Spleen (tissue), 11 donors: ENCODE results near the gene COL5A1. TPM values are rescaled to one million over a fixed set of nuclear protein-coding genes. Genes with fewer than 3 reads are reported as not detected.
A peak's percentile ranks its signal among the peaks of the same experiment; 100 is the strongest.

Source experiments
- DNase-seq: peaks from one replicate; pipeline ENCODE4 v3.0.0-alpha.2; 2020
- H3K27ac ChIP-seq, 8 donors: fragments of 200-600 bp; sonication (generic) in 7 of 8; 1 replicate in 4 of 8; 2 replicates in 4 of 8; pipeline versions ENCODE4 v1.5.0 to v1.8.0; 2016 to 2021; ENCODE audit warnings: inconsistent platforms in 4 of 8, mild to moderate bottlenecking in 4 of 8, moderate library complexity in 1 of 8
- H3K27me3 ChIP-seq, 7 donors: fragments of 200-600 bp; sonication (generic) in 6 of 7; replicated peaks in 1 of 7; 1 replicate in 4 of 7; 2 replicates in 3 of 7; pipeline versions ENCODE4 v1.5.0 to v1.8.0; 2016 to 2021; ENCODE audit warnings: inconsistent platforms in 3 of 7, mild to moderate bottlenecking in 1 of 7
- H3K36me3 ChIP-seq, 6 donors: fragments of 200-600 bp; sonication (generic) in 5 of 6; 1 replicate in 4 of 6; 2 replicates in 2 of 6; pipeline versions ENCODE4 v1.5.0 to v1.8.0; 2016 to 2021; ENCODE audit warnings: inconsistent platforms in 2 of 6
- H3K4me1 ChIP-seq, 6 donors: fragments of 200-600 bp; sonication (generic) in 5 of 6; 1 replicate in 3 of 6; 2 replicates in 3 of 6; pipeline versions ENCODE4 v1.5.0 to v1.8.0; 2016 to 2021; ENCODE audit warnings: inconsistent platforms in 3 of 6
- H3K4me3 ChIP-seq, 8 donors: fragments of 200-600 bp; sonication (generic) in 7 of 8; 1 replicate in 4 of 8; 2 replicates in 4 of 8; pipeline versions ENCODE4 v1.5.0 to v1.8.0; 2016 to 2021; ENCODE audit warnings: inconsistent platforms in 4 of 8, mild to moderate bottlenecking in 4 of 8, moderate library complexity in 2 of 8
- H3K9me3 ChIP-seq, 8 donors: fragments of 200-600 bp; sonication (generic) in 7 of 8; 1 replicate in 4 of 8; 2 replicates in 4 of 8; pipeline versions ENCODE4 v1.5.0 to v1.8.0; 2016 to 2021; ENCODE audit warnings: inconsistent platforms in 4 of 8
- CTCF ChIP-seq, 11 experiments: fragments of 200-600 bp in 7 of 11; fragments of 450-650 bp in 4 of 11; sonication (generic) in 4 of 11; IDR thresholded peaks in 8 of 11; conservative IDR thresholded peaks in 3 of 11; 1 replicate in 7 of 11; 2 replicates in 4 of 11; pipeline versions ENCODE4 v1.4.0 to v1.8.0; 2016 to 2021; ENCODE audit warnings: antibody characterized with exemption in 11 of 11, inconsistent platforms in 4 of 11, mild to moderate bottlenecking in 1 of 11
- POLR2A ChIP-seq, 3 donors: fragments of 450-650 bp; IDR thresholded peaks; one replicate each; pipeline ENCODE4 v1.5.1; 2017; ENCODE audit warnings: antibody characterized with exemption in 3 of 3, mild to moderate bottlenecking in 1 of 3
- POLR2AphosphoS5 ChIP-seq, 3 donors: sonication (generic); formaldehyde crosslinking; IDR thresholded peaks; one replicate each; pipeline ENCODE4 v1.5.1; 2017; ENCODE audit warnings: antibody characterized with exemption in 3 of 3
- WGBS, 5 donors: extraction: QIAGEN DNeasy Blood & Tissue Kit in 3 of 5; methylation state at CpG; one replicate each; pipeline versions ENCODE4 v1.1.5 to v1.1.7; 2013 to 2018; 5-methylcytosine and 5-hydroxymethylcytosine counted together
- intact Hi-C: fragments of 100-400 bp; cut with DNase I; formaldehyde crosslinking; loops from one replicate; pipeline ENCODE4 v1.15.0; 2023; ENCODE audit warnings: low total_unique reads
- polyA plus RNA-seq, 3 donors: library from polyadenylated mRNA; stranded (reverse); fragments of 200-250 nt; gene quantifications; one replicate each; pipeline ENCODE4 v1.2.1, GENCODE V29; 2013
- total RNA-seq, 7 donors: library from RNA; depleted of rRNA in 3 of 7; stranded (reverse); fragments of >200 nt in 3 of 7; fragmentation: NEBNext Ultra II Directional in 4 of 7; extraction: Animal tissue kit (Norgen Biotek cat#: 25700) in 4 of 7; gene quantifications; one replicate each; pipeline versions ENCODE4 v1.1.0 to v1.2.1, GENCODE V29; 2016 to 2021
- donor health status: healthy with polysubstance abuse.
- donor health status: DM: no; HTN: no; CAD: no; lungs with moderate emphysema.
- donor health status: DM: no; HTN: no; CAD: no.
- donor health status: Bipolar disorder and iron deficiency.
- donor health status: healthy.
- donor health status: DM: no; HTN: no; CAD: no.
- donor health status: DM: yes; HTN: yes; CAD: no.

COL5A1 gene
- total and polyA plus RNA-seq, 10 donors = 2.6 to 50.6 (median 23.7) TPM

- DNase-seq = no peak
- Histone ChIP-seq H3K27me3 (no peaks in the 10 kb centered on the region), H3K27ac (no peak overlapping the region), H3K36me3 (peaks cover 0 to 91% (median 5%) of the 10 kb centered on the region in 6 donors), H3K9me3 (no peaks in the 10 kb centered on the region), H3K4me3 (no peak overlapping the region), H3K4me1 (no peaks in the 10 kb centered on the region)
- TF ChIP-seq POLR2A (IDR thresholded peaks at IDR 0.05) (no peak), CTCF (IDR thresholded peaks at IDR 0.05 in 8 of 11, conservative IDR thresholded peaks at IDR 0.05 in 3 of 11) (no peak), POLR2AphosphoS5 (IDR thresholded peaks at IDR 0.05) (no peak)
- intact Hi-C loops = no loop called here
- WGBS, 5 donors = 68 to 95% (median 87%) methylated on average over 7 to 14 of the region's 14 CpGs
These were observed 180.9 kb downstream of the COL5A1 start for GRCh38 chr9:134822541-134822940.

GRCh38 chr9:134823623-134824022 is 182.0 kb downstream of the COL5A1 start:
- Histone ChIP-seq H3K27me3 (no peaks in the 10 kb centered on the region), H3K27ac (no peak overlapping the region), H3K4me1 (no peaks in the 10 kb centered on the region), H3K9me3 (no peaks in the 10 kb centered on the region), H3K4me3 (no peak overlapping the region), H3K36me3 (peaks cover 0 to 88% (median 2%) of the 10 kb centered on the region in 6 donors)
- TF ChIP-seq POLR2A (IDR thresholded peaks at IDR 0.05) (no peak), POLR2AphosphoS5 (IDR thresholded peaks at IDR 0.05) (peak in 1 of 3 donors; percentile 13)
- 84 to 94% (median 87%) methylated on average over 7 of the region's 7 CpGs for WGBS, 5 donors
- DNase-seq = no peak
- intact Hi-C loops = no loop called here

- DNase-seq = no peak
- no peak overlapping the region for H3K27ac ChIP-seq
- intact Hi-C loops = no loop called here
- no peaks in the 10 kb centered on the region for H3K4me1 ChIP-seq
- H3K4me3 ChIP-seq = no peak overlapping the region
- no peak for TF ChIP-seq POLR2A (IDR thresholded peaks at IDR 0.05)
- no peak for TF ChIP-seq CTCF (IDR thresholded peaks at IDR 0.05 in 8 of 11, conservative IDR thresholded peaks at IDR 0.05 in 3 of 11)
- no peak for TF ChIP-seq POLR2AphosphoS5 (IDR thresholded peaks at IDR 0.05)
- WGBS, 5 donors = 89 to 95% (median 93%) methylated on average over 23 of the region's 23 CpGs
- no peaks in the 10 kb centered on the region for H3K27me3 ChIP-seq
- H3K9me3 ChIP-seq = no peaks in the 10 kb centered on the region
- H3K36me3 ChIP-seq = peaks cover 0 to 86% (median 0%) of the 10 kb centered on the region in 6 donors
These were observed 183.0 kb downstream of the COL5A1 start for GRCh38 chr9:134824583-134824982.

- Histone ChIP-seq H3K4me3 (no peak overlapping the region), H3K9me3 (no peaks in the 10 kb centered on the region), H3K27me3 (no peaks in the 10 kb centered on the region), H3K36me3 (peaks cover 0 to 86% (median 0%) of the 10 kb centered on the region in 6 donors), H3K4me1 (no peaks in the 10 kb centered on the region), H3K27ac (no peak overlapping the region)
- intact Hi-C loops = no loop called here
- DNase-seq = no peak
- TF ChIP-seq POLR2A (IDR thresholded peaks at IDR 0.05) (no peak), CTCF (IDR thresholded peaks at IDR 0.05 in 8 of 11, conservative IDR thresholded peaks at IDR 0.05 in 3 of 11) (no peak), POLR2AphosphoS5 (IDR thresholded peaks at IDR 0.05) (no peak)
- WGBS, 5 donors = 61 to 82% (median 73%) methylated on average over 10 of the region's 10 CpGs
These were observed 183.4 kb downstream of the COL5A1 start for GRCh38 chr9:134825025-134825424.
